HG02642 (cell line): ENCODE results near the gene ARFGAP3.

Experiments
- ATAC-seq: cut with Tn5 transposase; IDR thresholded peaks from one replicate; pipeline ENCODE4 v1.9.1; 2021; ENCODE audit warnings: mild to moderate bottlenecking; ENCODE audit not compliant: unreplicated experiment, poor library complexity

The ARFGAP3 gene

DNA sequence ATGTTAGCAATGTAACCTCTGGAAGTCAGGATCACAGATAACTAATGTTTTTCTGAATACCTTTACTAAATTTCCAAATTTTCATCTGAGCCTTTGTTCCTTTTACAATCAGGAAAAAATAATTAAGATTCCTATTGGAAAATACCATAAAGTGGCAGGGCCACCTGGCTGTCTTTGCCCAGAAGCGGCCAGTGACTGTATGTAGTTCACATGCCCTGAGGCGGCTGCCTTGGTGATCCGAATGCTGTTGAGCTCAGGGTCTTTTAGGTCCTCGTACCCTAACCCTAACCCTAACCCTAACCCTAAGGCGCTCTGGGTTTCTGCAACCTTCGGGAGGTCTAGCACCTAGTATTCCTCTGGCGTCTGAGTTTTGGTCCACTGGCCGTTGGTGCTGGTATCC, 8.5 kb upstream of the ARFGAP3 start:
- ATAC-seq = no peak

DNA sequence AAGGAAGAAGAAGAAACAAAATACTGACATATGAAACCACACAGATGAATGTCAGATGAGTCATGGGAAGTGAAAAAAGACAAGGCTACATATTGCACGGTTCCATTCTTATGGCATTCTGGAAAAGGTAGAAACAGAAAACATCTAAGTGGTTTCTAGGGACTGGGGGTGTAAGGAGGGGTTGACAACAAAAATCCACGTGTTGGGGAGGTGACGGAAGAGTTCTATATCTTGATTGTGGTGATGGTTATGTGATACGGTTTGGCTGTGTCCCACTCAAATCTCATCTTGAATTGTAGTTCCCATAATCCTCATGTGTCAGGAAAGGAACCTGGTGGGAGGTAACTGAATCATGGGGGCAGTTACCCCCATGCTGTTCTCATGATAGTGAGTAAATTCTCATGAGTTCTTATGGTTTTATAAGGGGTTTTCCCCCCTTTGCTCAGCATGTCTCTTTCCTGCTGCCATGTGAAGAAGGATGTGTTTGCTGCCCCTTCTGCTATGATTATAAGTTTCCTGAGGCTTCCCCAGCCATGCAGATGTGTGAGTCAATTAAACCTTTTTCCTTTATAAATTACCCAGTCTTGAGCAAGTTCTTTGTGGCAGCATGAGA, 6.4 kb upstream of the ARFGAP3 start:
- no peak for ATAC-seq

DNA sequence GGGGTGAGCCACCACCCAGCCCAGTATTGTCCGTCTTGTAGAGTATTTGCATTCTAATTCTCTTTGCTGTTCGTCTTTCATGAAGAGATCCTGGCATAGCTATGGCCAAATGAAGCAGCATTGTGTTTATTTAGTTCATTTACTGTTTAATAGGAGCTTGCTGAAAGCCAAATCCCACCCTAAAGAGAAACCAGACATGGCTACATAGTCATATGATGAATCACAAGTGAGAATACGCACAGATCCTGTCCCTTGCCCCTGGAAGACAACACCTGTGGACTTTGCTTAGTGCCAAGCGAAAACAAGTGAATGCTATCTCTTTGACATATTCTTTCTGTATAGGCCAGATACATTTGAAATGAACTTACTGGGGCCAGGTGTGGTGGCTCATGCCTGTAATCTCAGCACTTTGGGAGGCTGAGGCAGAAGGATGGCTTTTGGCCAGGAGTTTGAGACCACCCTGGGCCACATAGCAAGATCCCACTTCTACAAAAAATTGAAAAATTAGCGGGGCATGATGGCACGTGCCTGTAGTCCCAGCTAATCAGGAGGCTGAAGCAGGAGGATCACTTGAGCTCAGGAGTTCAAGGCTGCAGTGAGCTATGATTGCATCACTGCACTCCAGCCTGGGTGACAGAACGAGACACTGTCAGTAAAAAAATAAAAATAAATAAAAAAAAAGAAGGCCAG, 5.1 kb upstream of the ARFGAP3 start:
- ATAC-seq = no peak

DNA sequence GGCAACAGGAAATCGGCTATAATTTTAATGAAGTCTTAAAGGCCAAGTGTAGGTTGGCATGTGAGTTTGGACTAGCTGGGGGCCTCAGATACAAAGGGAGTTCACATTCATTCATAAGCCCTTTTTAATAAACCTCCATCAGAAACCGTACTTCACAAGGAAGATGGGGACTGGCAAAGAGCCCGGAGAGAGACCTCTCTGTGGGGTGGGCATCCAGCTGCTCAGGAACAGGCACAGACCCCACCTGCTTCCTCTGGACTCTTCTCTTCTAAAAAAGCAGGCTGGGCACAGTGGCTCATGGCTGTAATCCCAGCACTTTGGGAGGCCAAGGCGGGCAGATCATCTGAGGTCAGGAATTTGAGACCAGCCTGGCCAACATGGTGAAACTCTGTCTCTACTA, 3.9 kb upstream of the ARFGAP3 start:
- ATAC-seq = no peak

DNA sequence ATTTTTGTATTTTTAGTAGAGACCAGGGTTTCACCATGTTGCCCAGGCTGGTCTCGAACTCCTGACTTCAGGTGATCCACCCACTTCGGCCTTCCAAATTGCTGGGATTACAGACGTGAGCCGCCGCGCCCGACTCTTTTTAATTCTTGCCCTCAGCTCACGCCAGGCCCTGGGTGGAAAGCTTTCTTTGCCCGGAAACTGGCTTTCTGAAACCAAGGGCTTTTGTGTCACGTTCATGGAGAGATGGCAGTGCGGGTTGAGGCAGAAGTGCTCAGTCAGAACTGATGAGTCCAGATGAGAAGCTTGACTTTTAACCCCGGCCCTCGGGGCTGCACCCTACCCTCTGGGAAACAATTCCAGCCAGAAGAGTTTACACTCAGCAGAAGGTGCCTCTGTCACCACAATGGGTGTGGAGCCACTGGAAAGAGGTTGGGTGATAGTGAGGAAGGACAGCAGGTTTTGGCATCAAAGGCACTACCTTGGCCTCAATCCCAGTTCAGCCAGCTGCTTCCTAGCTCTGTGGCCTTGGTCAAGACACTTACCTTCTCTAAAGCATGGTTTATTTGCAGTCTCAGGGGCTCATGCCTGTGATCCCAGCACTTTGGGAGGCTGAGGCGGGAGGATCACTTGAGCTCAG, 890 bp upstream of the ARFGAP3 start:
- ATAC-seq = no peak

DNA sequence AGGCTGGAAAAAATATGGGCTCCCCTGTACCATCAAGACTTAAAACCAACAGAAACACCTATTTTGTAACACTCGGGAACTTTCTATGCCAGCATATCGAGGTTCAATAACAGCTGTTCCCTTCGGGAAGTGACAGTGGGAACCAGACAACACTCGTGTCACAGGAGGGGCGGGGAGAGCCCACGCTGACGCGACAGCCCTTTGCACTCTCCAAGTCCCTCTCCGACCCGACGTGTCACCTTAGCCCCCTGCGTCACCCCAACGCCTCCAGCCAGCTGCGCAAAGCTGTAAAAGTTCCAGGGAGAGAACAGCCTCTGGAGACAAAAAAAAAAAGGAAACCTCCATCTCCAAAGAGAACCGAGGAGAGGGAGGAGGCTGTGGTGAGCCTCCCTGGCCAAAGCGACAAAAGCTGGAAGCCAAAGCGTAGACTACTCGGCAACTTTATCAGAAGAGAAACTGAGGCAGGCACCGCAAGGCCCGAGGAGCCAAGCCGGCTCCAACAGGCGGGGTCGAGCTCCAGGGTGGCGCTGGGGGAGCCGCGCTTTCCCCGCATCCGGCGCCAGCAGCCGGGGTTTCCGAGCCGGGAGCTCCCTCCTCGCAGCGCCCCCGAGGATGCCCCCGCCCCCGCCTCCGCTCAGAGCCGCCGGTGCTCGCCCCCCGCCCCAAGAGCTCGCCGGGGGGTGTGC, 751 bp downstream of the ARFGAP3 start:
- ATAC-seq = peak; percentile 33

DNA sequence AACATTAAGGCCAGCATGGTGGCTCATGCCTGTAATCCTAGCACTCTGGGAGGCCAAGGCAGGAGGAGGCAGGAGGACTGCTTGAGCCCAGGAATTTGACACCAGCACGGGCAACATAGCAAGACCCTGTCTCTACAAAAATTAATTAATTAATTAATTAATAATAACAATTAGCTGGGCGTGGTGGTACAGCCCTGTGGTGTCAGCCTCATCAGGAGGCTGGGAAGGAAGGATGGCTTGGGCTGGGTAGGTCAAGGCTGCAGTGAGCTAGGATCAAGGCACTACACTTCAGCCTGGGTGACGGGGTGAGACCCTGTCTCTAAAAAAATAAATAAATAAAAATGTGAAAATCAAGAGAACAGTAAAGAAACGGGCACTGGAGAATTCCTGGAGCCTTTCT, 1.4 kb downstream of the ARFGAP3 start:
- ATAC-seq = no peak

DNA sequence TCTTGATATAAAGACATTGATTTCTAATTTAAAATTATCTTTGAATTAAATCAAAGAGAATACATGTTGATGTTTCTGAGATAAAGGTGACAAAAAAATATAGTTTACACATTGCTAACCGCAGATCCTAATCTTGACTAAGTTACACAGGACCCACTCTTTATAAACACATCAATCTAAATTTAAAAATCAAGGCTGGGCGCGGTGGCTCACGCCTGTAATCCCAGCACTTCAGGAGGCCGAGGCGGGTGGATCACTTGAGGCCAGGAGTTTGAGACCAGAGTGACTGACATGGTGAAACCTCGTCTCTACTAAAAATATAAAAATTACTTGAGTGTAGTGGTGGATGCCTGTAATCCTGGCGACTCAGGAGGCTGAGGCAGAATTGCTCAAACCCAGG, 1.9 kb downstream of the ARFGAP3 start:
- ATAC-seq = no peak

DNA sequence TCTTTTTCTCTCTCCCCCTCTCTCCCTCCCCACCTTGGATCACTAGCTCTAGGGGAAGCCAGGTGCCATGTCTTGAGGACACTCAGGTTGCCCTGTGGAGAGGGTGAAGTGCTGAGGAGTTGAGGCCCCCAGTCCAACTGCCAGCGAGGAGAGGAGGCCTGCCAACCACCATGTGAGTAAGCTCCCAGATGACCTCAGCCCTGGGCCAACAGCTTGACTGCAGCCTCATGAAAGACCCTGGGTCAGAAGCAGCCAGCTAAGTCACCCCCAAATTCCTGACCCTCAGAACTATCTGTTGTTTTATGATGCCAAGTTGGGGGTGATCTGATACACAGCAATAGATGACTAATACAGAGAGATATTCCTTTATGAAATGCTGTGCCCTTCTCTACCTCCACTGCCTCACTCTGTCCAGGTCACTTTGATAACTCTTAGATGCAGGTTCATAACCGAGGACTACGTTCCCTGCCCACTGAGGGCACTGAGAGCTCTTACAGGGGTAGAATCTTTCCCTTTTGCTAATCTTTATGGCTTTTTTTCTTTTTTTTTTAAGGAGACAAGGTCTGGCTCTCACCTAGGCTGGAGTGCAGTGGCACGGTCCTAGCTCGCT, 8.0 kb downstream of the ARFGAP3 start:
- ATAC-seq = no peak

DNA sequence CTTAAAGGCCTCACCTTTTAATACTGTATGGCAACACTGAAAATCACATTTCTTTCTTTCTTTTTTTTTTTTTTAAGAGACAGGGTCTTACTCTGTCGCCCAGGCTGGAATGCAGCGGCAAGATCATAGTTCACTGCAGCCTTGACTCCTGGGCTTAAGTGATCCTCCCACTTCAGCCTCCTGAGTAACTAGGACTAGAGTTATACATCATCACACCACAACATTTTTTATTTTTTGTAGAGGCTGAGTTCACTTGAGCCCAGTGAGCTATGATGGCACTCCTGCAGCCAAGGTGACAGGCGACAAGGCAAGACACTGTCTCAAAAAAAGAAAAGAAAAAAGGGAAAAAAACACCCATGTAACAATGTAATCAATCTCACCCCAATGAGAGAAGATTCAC, 10.0 kb downstream of the ARFGAP3 start:
- no peak for ATAC-seq

DNA sequence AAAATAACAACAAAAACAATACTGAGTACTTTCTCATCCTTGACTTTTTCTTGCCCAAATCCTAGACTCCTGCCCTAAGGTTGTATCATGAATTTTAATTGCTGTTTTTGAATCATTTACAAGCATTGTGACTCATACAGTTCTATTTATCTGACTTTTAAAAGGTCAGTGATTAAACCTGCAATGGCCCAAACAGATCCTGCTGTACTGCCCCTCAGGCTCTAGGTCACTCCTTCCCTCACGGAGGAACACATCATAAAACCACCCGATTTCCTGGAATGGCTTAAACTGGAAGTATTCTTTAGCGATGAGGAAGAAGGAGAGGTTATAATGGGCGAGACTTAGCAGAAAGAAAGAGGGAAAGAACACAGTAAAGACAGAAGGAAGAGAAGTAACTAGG, 12.3 kb downstream of the ARFGAP3 start:
- no peak for ATAC-seq

DNA sequence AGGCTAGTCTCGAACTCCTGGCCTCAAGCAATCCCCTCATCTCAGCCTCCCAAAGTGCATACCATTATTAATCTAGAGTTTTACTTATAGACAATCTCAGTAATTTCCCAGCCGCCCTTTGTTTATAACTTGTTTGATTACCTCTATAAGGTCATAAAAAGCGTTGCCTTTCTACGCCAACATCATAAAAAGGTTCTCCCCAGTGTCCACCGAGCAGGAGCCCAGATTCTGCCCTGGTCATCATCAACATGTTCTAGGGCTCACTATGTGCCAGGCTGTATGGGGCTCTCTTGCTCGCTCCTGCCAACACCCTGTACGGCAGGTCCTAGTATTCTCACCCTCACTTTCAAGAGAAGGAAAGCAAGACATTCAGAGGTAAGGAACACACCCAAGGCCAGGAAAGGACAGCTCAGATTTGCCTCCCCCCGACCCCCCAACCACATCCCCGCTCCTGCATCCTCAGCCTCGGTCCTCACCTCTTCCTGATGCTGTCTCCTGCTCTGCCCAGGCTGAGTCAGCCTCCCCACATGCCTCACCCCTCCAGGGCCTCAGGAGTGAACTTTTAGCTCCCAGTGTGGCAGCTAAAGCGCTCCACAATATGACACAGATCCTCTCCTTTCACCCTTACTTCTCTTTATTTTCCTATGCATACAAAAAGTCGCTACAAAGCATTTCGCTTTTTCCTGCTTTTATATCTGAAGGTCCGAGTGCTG, 14.3 kb downstream of the ARFGAP3 start:
- no peak for ATAC-seq

DNA sequence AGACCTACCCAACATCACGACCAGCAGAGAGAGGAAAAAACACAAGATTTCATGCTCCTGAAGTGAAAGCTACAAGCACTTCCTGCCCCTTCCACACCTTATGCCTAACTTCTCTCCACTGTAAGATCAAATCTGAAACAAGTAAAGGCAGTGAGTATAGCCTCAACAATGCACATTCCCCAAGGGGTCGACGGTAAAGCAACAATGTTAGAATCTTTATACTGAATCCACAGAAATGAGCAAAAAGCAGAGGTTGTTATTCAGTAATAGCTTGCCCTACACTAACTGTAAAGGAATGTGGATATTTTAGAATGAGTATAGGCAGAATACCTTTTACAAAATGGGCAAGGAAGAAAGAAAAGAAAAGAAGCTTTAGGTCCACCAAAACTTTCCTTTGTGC, 15.6 kb downstream of the ARFGAP3 start:
- ATAC-seq = no peak

DNA sequence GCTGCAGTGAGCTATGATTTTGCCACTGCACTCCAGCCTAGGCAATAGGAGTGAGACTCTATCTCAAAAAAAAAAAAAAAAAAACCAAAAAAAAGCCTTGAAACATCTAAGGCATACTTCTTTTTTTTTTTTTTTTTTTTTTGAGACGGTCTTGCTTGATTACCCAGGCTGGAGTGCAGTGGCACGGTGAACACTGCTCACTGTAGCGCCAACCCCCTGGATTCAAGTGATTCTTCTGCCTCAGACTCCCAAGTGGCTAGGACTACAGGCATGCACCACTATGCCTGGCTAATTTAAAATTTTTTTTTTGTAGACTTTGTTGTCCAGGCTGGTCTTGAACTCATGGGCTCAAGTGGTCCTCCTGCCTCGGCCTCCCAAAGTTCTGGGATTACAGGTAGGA, 19.5 kb downstream of the ARFGAP3 start:
- ATAC-seq = no peak

DNA sequence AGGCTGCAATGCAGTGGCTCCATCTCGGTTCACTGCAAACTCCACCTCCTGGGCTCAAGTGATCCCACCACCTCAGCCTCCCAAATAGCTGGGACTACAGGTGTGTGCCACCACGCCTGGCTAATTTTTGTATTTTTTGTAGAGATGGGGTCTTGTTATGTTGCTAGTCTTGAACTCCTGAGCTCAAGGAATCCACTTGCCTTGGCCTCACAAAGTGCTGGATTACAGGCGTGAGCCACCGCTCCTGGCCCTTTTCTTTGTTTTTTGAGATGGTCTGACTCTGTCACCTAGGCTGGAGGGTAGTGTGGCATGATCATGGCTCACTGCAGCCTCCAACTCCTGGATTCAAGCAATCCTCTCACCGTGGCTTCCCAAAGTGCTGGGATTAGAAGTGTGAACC, 21.0 kb downstream of the ARFGAP3 start:
- ATAC-seq = no peak

DNA sequence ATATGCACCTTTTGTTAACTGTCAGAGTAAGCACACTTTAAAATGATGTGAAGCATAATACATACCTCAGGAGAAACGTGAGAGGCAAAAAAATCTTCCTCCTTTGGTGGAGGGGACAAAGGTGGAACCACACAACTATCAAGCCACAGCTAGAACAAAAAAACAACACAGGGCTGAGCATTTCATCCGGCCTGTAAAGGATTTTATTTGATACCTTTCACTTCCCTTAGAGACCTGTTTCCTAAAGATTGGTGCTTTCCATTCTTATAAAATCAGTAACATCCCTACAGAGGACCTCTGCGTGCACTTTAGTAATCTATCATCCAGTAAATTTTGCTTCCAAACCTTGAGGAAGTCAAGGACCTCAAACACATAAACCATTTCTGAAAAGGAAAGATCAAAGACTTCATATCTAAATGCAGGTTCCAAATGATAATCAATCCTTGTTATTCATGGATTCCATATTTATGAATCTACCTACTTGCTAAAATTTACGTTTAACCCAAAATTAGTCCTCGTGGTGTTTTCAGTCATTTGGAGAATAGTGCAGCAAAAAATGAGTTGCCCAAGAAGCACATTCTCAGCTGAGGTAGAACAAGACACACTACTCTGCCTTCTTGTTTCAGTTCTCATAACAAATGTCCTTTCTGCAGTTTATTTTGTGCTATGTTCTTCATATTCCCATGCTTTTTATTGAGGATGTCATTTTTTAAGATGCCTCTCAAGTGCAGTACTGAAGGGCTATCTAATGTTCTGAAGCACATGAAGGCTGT, 22.7 kb downstream of the ARFGAP3 start:
- ATAC-seq = no peak

DNA sequence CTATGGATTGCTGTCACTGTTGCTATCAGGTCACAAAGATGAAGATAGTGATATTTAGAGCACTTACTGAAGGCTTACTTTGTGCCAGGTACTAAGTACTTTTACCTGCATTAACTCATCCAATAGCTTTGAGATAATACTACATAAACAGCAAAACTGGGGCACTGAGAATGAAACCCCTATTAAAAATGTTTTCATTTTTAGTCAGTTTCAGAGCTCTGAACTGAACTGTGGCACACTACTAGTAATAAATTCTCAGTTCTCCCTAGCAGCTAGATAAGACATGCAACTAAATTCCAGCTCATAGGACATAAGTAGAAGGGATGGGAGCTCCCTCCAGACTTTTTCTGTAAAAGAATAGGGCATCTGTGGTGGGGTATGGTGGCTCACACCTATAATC, 24.0 kb downstream of the ARFGAP3 start:
- ATAC-seq = no peak

DNA sequence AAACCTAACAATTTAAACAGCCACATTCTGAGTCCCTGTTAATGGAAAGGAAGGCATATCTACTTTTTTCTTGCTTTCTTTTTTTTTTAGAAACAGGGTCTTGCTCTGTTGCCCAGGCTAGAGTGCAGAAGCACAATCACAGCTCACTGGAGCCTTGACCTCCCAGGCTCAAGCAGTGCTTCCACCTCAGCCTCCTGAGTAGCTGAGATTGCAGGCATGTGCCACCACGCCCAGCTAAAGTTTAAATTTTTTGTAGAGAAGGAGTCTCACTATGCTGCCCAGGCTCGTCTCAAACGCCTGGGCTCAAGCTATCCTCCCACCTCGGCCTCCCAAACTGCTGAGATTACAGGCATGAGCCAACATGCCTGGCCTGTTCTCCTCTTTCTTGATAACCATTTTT, 25.4 kb downstream of the ARFGAP3 start:
- ATAC-seq = no peak

DNA sequence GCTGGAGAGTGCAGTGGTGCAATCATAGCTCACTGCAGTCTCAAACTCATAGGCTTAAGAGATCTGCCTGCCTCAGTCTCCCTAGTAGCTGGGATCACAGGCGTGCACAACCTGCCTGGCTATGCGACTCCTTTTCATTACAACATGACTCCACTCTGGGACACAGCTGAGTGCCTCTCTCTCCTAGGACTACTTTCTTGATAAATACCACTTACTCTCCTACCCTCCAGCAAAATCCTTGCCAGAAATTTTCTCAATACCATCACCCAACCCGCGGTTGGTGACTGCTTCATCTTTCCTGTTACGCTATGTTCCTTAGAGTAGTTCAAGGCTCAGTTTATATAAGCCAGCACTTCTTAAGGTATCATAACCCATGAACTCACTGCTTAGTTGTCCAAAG, 26.9 kb downstream of the ARFGAP3 start:
- ATAC-seq = no peak

DNA sequence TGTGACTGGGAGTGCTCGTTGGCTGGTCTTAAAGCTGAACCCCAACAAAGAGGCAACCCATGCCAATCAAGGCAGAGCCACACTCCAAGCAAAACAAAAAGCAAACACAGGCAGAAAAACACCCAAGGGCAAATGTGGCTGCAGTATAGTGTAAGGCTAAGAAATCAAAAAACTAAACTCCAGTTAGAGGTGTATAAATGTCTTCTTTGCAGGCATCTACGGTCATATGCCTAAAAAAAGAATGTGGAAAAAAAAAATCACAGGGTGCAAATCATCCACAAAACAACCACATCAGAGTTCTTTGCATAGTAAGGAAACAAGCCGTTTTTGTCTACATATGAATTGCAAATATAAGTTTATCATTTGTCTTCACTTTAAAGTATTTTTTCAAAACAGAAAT, 27.8 kb downstream of the ARFGAP3 start:
- no peak for ATAC-seq
